H9 (cell line): ENCODE data around the gene CRACR2A. TPM values are rescaled to one million over a fixed set of nuclear protein-coding genes. Genes with fewer than 3 reads are reported as not detected.

Experiments
- DNase-seq: peaks from one replicate; pipeline ENCODE4 v3.0.0-alpha.2; 2017
- H2AFZ ChIP-seq: one replicate; pipeline ENCODE4 v1.6.1; 2013; ENCODE audit warnings: mild to moderate bottlenecking, low read length, control low read depth, moderate library complexity
- H2AK5ac ChIP-seq: 2 replicates; pipeline ENCODE4 v1.6.1; 2013; ENCODE audit warnings: low read length, control low read depth, mixed read lengths; ENCODE audit not compliant: insufficient read length
- H2BK120ac ChIP-seq: one replicate; pipeline ENCODE4 v1.6.1; 2013; ENCODE audit warnings: low read depth, mild to moderate bottlenecking, low read length, control low read depth, inconsistent platforms; ENCODE audit not compliant: poor library complexity, severe bottlenecking
- H2BK12ac ChIP-seq: 2 replicates; pipeline ENCODE4 v1.6.1; 2013; ENCODE audit warnings: low read length, control low read depth, mixed read lengths, low read depth; ENCODE audit not compliant: insufficient read length
- H2BK15ac ChIP-seq: 2 replicates; pipeline ENCODE4 v1.6.1; 2013; ENCODE audit warnings: low read depth, low read length, control low read depth
- H2BK20ac ChIP-seq: one replicate; pipeline ENCODE4 v1.6.1; 2013; ENCODE audit warnings: low read depth, mild to moderate bottlenecking, low read length, control low read depth, inconsistent platforms; ENCODE audit not compliant: poor library complexity, severe bottlenecking
- H2BK5ac ChIP-seq: 2 replicates; pipeline ENCODE4 v1.6.1; 2013; ENCODE audit warnings: low read length, control low read depth, mixed read lengths; ENCODE audit not compliant: insufficient read length
- H3K14ac ChIP-seq: 2 replicates; pipeline ENCODE4 v1.6.1; 2013; ENCODE audit warnings: low read length, control low read depth; ENCODE audit not compliant: insufficient read depth
- H3K18ac ChIP-seq: 2 replicates; pipeline ENCODE4 v1.6.1; 2013; ENCODE audit warnings: low read depth, mild to moderate bottlenecking, mixed read lengths, low read length, control low read depth; ENCODE audit not compliant: insufficient read length
- H3K23ac ChIP-seq: 2 replicates; pipeline ENCODE4 v1.6.1; 2013; ENCODE audit warnings: low read length, control low read depth, mixed read lengths, low read depth; ENCODE audit not compliant: insufficient read length
- H3K23me2 ChIP-seq: 2 replicates; pipeline ENCODE4 v1.6.1; 2013; ENCODE audit warnings: low read depth, mild to moderate bottlenecking, mixed read lengths, low read length, control low read depth; ENCODE audit not compliant: insufficient read length, poor library complexity, severe bottlenecking
- H3K27ac ChIP-seq: 2 replicates; pipeline ENCODE4 v1.5.1; 2013; ENCODE audit warnings: low read length, control low read depth, mixed read lengths, low read depth; ENCODE audit not compliant: insufficient read length
- H3K27me3 ChIP-seq: 2 replicates; pipeline ENCODE4 v1.6.1; 2013; ENCODE audit warnings: low read length, control low read depth, inconsistent platforms; ENCODE audit not compliant: insufficient read depth
- H3K4ac ChIP-seq: 2 replicates; pipeline ENCODE4 v1.6.1; 2013; ENCODE audit warnings: low read depth, mild to moderate bottlenecking, control low read depth, inconsistent platforms, low read length, moderate library complexity
- H3K4me1 ChIP-seq: 2 replicates; pipeline ENCODE4 v1.6.1; 2013; ENCODE audit warnings: low read length, control low read depth, inconsistent platforms; ENCODE audit not compliant: insufficient read depth
- H3K4me2 ChIP-seq: 2 replicates; pipeline ENCODE4 v1.6.1; 2013; ENCODE audit warnings: low read length, control low read depth, mixed read lengths; ENCODE audit not compliant: insufficient read length, insufficient read depth
- H3K56ac ChIP-seq: 2 replicates; pipeline ENCODE4 v1.6.1; 2013; ENCODE audit warnings: low read depth, mild to moderate bottlenecking, mixed read lengths, low read length, control low read depth; ENCODE audit not compliant: insufficient read length
- H3K79me1 ChIP-seq: 2 replicates; pipeline ENCODE4 v1.6.1; 2013; ENCODE audit warnings: low read depth, mild to moderate bottlenecking, moderate library complexity, low read length, control low read depth, inconsistent platforms; ENCODE audit not compliant: insufficient read depth, poor library complexity, severe bottlenecking
- H3K79me2 ChIP-seq: 2 replicates; pipeline ENCODE4 v1.6.1; 2013; ENCODE audit warnings: low read length, control low read depth, inconsistent platforms; ENCODE audit not compliant: insufficient read depth
- H3K9ac ChIP-seq: 2 replicates; pipeline ENCODE4 v1.6.1; 2013; ENCODE audit warnings: low read length, control low read depth, mixed read lengths; ENCODE audit not compliant: insufficient read length; ENCODE audit errors: extremely low read depth
- H3K9me3 ChIP-seq: one replicate; pipeline ENCODE4 v1.6.1; 2013; ENCODE audit warnings: low read depth, low read length, inconsistent platforms; ENCODE audit not compliant: control insufficient read depth
- H3T11ph ChIP-seq: one replicate; pipeline ENCODE4 v1.6.1; 2013; ENCODE audit warnings: mild to moderate bottlenecking, low read length, control low read depth, inconsistent platforms
- H4K20me1 ChIP-seq: one replicate; pipeline ENCODE4 v1.6.1; 2013; ENCODE audit not compliant: control insufficient read depth, insufficient read length, insufficient read depth
- H4K5ac ChIP-seq: 2 replicates; pipeline ENCODE4 v1.6.1; 2013; ENCODE audit warnings: low read depth, mild to moderate bottlenecking, mixed read lengths, low read length, control low read depth; ENCODE audit not compliant: insufficient read length
- H4K8ac ChIP-seq: replicated peaks from 2 replicates; pipeline ENCODE4 v1.6.1; 2013; ENCODE audit warnings: low read length, control low read depth, mixed read lengths, low read depth; ENCODE audit not compliant: insufficient read length
- H4K91ac ChIP-seq: 2 replicates; pipeline ENCODE4 v1.6.1; 2013; ENCODE audit warnings: low read depth, mild to moderate bottlenecking, moderate library complexity, mixed read lengths, low read length, control low read depth; ENCODE audit not compliant: insufficient read length
- H3K27ac Mint-ChIP-seq, 3 experiments: 2 replicates in 2 of 3; 3 replicates in 1 of 3; pipeline ENCODE4 v1.8.0; 2020 to 2021; ENCODE audit warnings: mixed read lengths in 3 of 3, mild to moderate bottlenecking in 1 of 3, moderate library complexity in 1 of 3
- H3K27me3 Mint-ChIP-seq: 2 replicates; pipeline ENCODE4 v1.8.0; 2021; ENCODE audit warnings: low read depth, mild to moderate bottlenecking, moderate library complexity, mixed read lengths
- H3K36me3 Mint-ChIP-seq, 3 experiments: 2 replicates in 2 of 3; 3 replicates in 1 of 3; pipeline ENCODE4 v1.8.0; 2020 to 2021; ENCODE audit warnings: low read depth in 3 of 3, mixed read lengths in 3 of 3; ENCODE audit not compliant: insufficient read depth in 1 of 3
- H3K4me1 Mint-ChIP-seq, 2 experiments: 2 replicates each; pipeline ENCODE4 v1.8.0; 2020; ENCODE audit warnings: mixed read lengths in 2 of 2
- H3K4me3 Mint-ChIP-seq, 2 experiments: 2 replicates in 1 of 2; 3 replicates in 1 of 2; pipeline ENCODE4 v1.8.0; 2020 to 2021; ENCODE audit warnings: mild to moderate bottlenecking in 2 of 2, mixed read lengths in 2 of 2, moderate library complexity in 1 of 2
- H3K9me3 Mint-ChIP-seq, 2 experiments: 2 replicates in 1 of 2; 3 replicates in 1 of 2; pipeline ENCODE4 v1.8.0; 2020; ENCODE audit warnings: mild to moderate bottlenecking in 2 of 2, mixed read lengths in 2 of 2, moderate library complexity in 1 of 2
- CTCF ChIP-seq: fragments of 200-600 bp; sonication (generic); conservative IDR thresholded peaks from 3 replicates; pipeline ENCODE4 v1.8.0; 2021; ENCODE audit warnings: antibody characterized with exemption, mild to moderate bottlenecking
- WGBS: extraction: QIAGEN DNeasy Blood & Tissue Kit; methylation state at CpG from one replicate; pipeline ENCODE4 v1.1.7; 2013; ENCODE audit warnings: missing lambda C conversion rate, low lambda C conversion rate, mixed read lengths; ENCODE audit not compliant: insufficient read length; ENCODE audit errors: extremely low coverage; 5-methylcytosine and 5-hydroxymethylcytosine counted together
- total RNA-seq: library from RNA; stranded (reverse); gene quantifications from 2 replicates; pipeline ENCODE4 v1.2.1, GENCODE V29; 2021

CRACR2A gene
- total RNA-seq, 1 experiment from 2014 or later, result 2.0 TPM

- H4K91ac ChIP-seq, result no peak overlapping the region
- no peaks in the 10 kb centered on the region for H3K9me3 ChIP-seq
- Mint-ChIP-seq H3K4me1 (peaks cover 6 to 13% of the 10 kb centered on the region in 2 experiments; a peak in 3 of 4 replicates), H3K27ac (peak overlapping the region in 1 of 3 experiments; percentile 56; a peak in 1 of 7 replicates), H3K27me3 (peaks cover 46% of the 10 kb centered on the region), H3K36me3 (no peaks in the 10 kb centered on the region; a peak in 1 of 7 replicates), H3K9me3 (peaks cover 1 to 3% of the 10 kb centered on the region in 2 experiments; a peak in 2 of 5 replicates), H3K4me3 (peak overlapping the region; percentile 55 to 72; a peak in 3 of 5 replicates)
- H3K27me3 ChIP-seq, result no peaks in the 10 kb centered on the region; the same call in 1 of the 2 replicates
- H3K18ac ChIP-seq, result no peak overlapping the region
- H3K27ac ChIP-seq, result no peak overlapping the region
- peak; percentile 29 for DNase-seq
- H3T11ph ChIP-seq, result no peak overlapping the region
- no peaks in the 10 kb centered on the region for H3K79me1 ChIP-seq
- H2BK120ac ChIP-seq, result no peak overlapping the region
- no peak overlapping the region for H3K9ac ChIP-seq
- no peak overlapping the region for H3K23ac ChIP-seq
- no peak overlapping the region for H2BK5ac ChIP-seq
- no peak overlapping the region for H2BK20ac ChIP-seq
- H3K23me2 ChIP-seq, result peaks cover 2% of the 10 kb centered on the region
- no peaks in the 10 kb centered on the region for H3K4me1 ChIP-seq
- H2BK15ac ChIP-seq, result no peak overlapping the region
- H3K4ac ChIP-seq, result no peak overlapping the region
- H2AK5ac ChIP-seq, result no peak overlapping the region
- no peak overlapping the region for H4K5ac ChIP-seq
- no peak overlapping the region for H3K14ac ChIP-seq
- H3K56ac ChIP-seq, result no peak overlapping the region
- no peaks in the 10 kb centered on the region for H3K79me2 ChIP-seq
- no peaks in the 10 kb centered on the region for H4K20me1 ChIP-seq
- no CpG with 5 or more reads among the region's 18 CpGs for WGBS
- H2AFZ ChIP-seq, result no peak overlapping the region
- no peak overlapping the region for H4K8ac ChIP-seq
- H3K4me2 ChIP-seq, result peak overlapping the region; percentile 24
- H2BK12ac ChIP-seq, result no peak overlapping the region
- no peak for TF ChIP-seq CTCF
These were observed 706 bp downstream of the CRACR2A start for GRCh38 chr12:3752096-3752709.
